ENCODE measurements around the gene TRIP4. TPM values are rescaled to one million over a fixed set of nuclear protein-coding genes. Genes with fewer than 3 reads are reported as not detected.

Gene TRIP4
- total RNA-seq, 1 experiment from 2014 or later = 18.3 TPM

DNA sequence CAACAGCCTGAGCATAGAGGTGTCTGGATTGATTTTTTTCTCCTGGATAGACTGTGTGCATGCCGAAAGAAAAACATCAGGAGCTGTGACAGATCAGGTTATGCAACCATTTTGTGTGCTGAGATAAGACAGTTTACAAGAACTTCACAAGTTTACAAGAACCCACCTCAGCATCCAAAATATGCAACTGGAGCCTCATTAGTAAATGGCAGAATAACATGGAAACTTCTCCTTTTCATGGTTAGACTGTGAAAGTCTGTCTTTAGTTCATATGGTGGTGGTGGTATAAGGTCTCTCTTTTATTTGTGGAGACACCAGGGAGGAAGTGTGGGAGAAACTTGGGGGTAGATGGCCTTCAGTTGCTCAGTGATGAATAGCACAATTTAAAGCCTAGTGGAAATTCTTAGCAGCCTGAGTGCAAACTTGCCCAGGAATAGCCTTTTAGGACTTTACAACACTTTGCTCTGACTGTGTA, 69.0 kb downstream of the TRIP4 start:
- Histone ChIP-seq H3K4me1 (ENCODE audit: control insufficient read depth in 1 of 2, insufficient read depth in 2 of 2, low read length in 2 of 2) (peaks cover 11 to 15% of the 10 kb centered on the region in 2 experiments; a peak in 3 of 4 replicates), H3K4me2 (ENCODE audit: low read length) (no peak overlapping the region), H3K9me3 (ENCODE audit: control insufficient read depth in 1 of 2, insufficient read depth in 1 of 2, low read depth in 1 of 2, low read length in 2 of 2) (no peaks in the 10 kb centered on the region), H2AFZ (ENCODE audit: low read depth, low read length, poor library complexity, severe bottlenecking) (no peak overlapping the region), H3K27me3 (ENCODE audit: insufficient read depth, low read length) (no peaks in the 10 kb centered on the region), H3K9ac (ENCODE audit: low read length) (no peak overlapping the region), H3K9me2 (ENCODE audit: insufficient read depth) (0 out of 2 replicates have a peak, but pooled peaks cover 3% of the 10 kb centered on the region), H3K4me3 (replicated peaks in 1 of 2; ENCODE audit: low read depth in 1 of 2, low read length in 2 of 2) (no peak overlapping the region), H3K36me3 (ENCODE audit: control insufficient read depth in 1 of 2, insufficient read depth in 2 of 2, low read length in 2 of 2) (peaks cover 0 to 5% of the 10 kb centered on the region in 2 experiments; a peak in 1 of 4 replicates), H4K20me1 (ENCODE audit: insufficient read depth) (no peaks in the 10 kb centered on the region), H3K27ac (ENCODE audit: low read depth, low read length) (no peak overlapping the region), H3K79me2 (ENCODE audit: insufficient read depth, low read length) (peaks cover 5% of the 10 kb centered on the region)
- no TSS peak for BruUV-seq (replicated peaks)
- intact Hi-C loops (cut with micrococcal nuclease) = no loop called here
- TF ChIP-seq, protein P1, sequence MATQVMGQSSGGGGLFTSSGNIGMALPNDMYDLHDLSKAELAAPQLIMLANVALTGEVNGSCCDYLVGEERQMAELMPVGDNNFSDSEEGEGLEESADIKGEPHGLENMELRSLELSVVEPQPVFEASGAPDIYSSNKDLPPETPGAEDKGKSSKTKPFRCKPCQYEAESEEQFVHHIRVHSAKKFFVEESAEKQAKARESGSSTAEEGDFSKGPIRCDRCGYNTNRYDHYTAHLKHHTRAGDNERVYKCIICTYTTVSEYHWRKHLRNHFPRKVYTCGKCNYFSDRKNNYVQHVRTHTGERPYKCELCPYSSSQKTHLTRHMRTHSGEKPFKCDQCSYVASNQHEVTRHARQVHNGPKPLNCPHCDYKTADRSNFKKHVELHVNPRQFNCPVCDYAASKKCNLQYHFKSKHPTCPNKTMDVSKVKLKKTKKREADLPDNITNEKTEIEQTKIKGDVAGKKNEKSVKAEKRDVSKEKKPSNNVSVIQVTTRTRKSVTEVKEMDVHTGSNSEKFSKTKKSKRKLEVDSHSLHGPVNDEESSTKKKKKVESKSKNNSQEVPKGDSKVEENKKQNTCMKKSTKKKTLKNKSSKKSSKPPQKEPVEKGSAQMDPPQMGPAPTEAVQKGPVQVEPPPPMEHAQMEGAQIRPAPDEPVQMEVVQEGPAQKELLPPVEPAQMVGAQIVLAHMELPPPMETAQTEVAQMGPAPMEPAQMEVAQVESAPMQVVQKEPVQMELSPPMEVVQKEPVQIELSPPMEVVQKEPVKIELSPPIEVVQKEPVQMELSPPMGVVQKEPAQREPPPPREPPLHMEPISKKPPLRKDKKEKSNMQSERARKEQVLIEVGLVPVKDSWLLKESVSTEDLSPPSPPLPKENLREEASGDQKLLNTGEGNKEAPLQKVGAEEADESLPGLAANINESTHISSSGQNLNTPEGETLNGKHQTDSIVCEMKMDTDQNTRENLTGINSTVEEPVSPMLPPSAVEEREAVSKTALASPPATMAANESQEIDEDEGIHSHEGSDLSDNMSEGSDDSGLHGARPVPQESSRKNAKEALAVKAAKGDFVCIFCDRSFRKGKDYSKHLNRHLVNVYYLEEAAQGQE (IDR thresholded peaks at IDR 0.05; ENCODE audit: low read depth) = no peak
- TF ChIP-seq FOSL1 (IDR thresholded peaks at IDR 0.05; ENCODE audit: low read depth) (no peak), POLR2A (IDR thresholded peaks at IDR 0.05; ENCODE audit: borderline replicate concordance, extremely low read depth, insufficient read depth, insufficient read length) (no peak), EGR1 (IDR thresholded peaks at IDR 0.05; ENCODE audit: low read depth) (no peak), EZH2phosphoT487 (IDR thresholded peaks at IDR 0.05; ENCODE audit: borderline replicate concordance) (no peak), POLR2AphosphoS5 (IDR thresholded peaks at IDR 0.05; ENCODE audit: low read depth, low read length) (no peak), RAD21 (IDR thresholded peaks at IDR 0.05; ENCODE audit: low read depth) (no peak), TCF7L2 (IDR thresholded peaks at IDR 0.05; ENCODE audit: borderline replicate concordance, extremely low read depth, insufficient read depth, insufficient read length) (no peak), SP1 (IDR thresholded peaks at IDR 0.05; ENCODE audit: low read depth) (no peak), CBX3 (IDR thresholded peaks at IDR 0.05; ENCODE audit: low read depth) (no peak), JUND (IDR thresholded peaks at IDR 0.05) (no peak)
- TF ChIP-seq, protein P2, sequence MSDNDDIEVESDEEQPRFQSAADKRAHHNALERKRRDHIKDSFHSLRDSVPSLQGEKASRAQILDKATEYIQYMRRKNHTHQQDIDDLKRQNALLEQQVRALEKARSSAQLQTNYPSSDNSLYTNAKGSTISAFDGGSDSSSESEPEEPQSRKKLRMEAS (IDR thresholded peaks at IDR 0.05) = no peak
- ChIA-PET POLR2A (no interaction called here), RAD21 (ENCODE audit: low non-redundant PET in 1 of 2, low total read pairs in 2 of 2, uncharacterized antibody in 2 of 2, unreplicated experiment in 2 of 2) (interaction anchor here in 1 of 2 experiments (0.6 kb wide), 1 partner anchor 331 kb away, joined by 3 read pairs; no protein-coding TSS in a partner anchor), CTCF (no interaction called here)
- no peak for DNase-seq (ENCODE audit: low read depth, low spot score)
- no peak for ATAC-seq

All from HCT116 (cell line).